GM10266 (cell line): ENCODE results near the gene RBPJ.

Source experiments
- DNase-seq: peaks from one replicate; pipeline ENCODE4 v3.0.0; 2012; ENCODE audit errors: extremely low spot score
- CTCF ChIP-seq: IDR thresholded peaks from 2 replicates; pipeline ENCODE4 v1.5.1; 2012; ENCODE audit warnings: mild to moderate bottlenecking, low read depth; ENCODE audit not compliant: control insufficient read depth, insufficient read depth; ENCODE audit errors: missing control alignments

RBPJ gene

GRCh38 chr4:26412381-26413372 lies 91.9 kb downstream of the RBPJ start:
- no peak for DNase-seq
- TF ChIP-seq CTCF: no peak

- no peak for DNase-seq
- TF ChIP-seq CTCF: no peak
Observed at GRCh38 chr4:26413582-26413981, 92.8 kb downstream of the RBPJ start.

GRCh38 chr4:26418107-26418506 lies 97.3 kb downstream of the RBPJ start:
- no peak for TF ChIP-seq CTCF
- no peak for DNase-seq

- no peak for DNase-seq
- no peak for TF ChIP-seq CTCF
Observed at GRCh38 chr4:26418850-26419249, 98.0 kb downstream of the RBPJ start.

GRCh38 chr4:26420438-26420837 lies 99.6 kb downstream of the RBPJ start:
- TF ChIP-seq CTCF: no peak
- no peak for DNase-seq

GRCh38 chr4:26420913-26421312 lies 100.1 kb downstream of the RBPJ start:
- no peak for TF ChIP-seq CTCF
- no peak for DNase-seq

- TF ChIP-seq CTCF: no peak
Observed at GRCh38 chr4:26424153-26424552, 103.3 kb downstream of the RBPJ start.

More at GRCh38 chr4:26424153-26424552, 103.3 kb downstream of the RBPJ start:
- no peak for DNase-seq
